ENCODE results near the gene SIM2. TPM values are rescaled to one million over a fixed set of nuclear protein-coding genes. Genes with fewer than 3 reads are reported as not detected.

Gene SIM2
- total and polyA plus RNA-seq, 5 experiments from 2014 or later: 0.03 to 0.04 TPM; not detected in 3

DNA sequence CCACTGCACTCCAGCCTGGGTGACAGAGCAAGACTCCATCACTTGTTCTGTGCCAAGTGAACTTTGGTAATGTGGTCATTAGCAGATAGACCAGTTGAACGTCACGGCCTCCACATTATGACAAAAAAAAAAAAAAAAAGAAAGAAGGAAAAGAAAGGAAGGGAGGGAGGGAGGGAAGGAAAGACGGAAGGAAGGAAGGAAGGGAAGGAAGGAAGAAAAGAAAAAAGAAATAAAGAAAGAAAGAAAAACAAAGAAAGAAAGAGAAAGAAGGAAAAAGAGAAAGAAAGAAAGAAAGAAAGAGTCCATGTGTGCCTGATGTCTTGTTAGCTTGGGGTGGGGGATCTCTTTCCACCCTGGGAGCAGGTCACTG is 45.3 kb downstream of the SIM2 start:
- ATAC-seq (no peak), DNase-seq (no peak)
- Mint-ChIP-seq H3K36me3 (peaks cover 0 to 8% (median 4%) of the 10 kb centered on the region in 3 donors), H3K27ac (no peak overlapping the region), H3K4me3 (no peak overlapping the region), H3K27me3 (peaks cover 30 to 66% (median 45%) of the 10 kb centered on the region in 5 donors), H3K9me3 (no peaks in the 10 kb centered on the region), H3K4me1 (peaks cover 0 to 16% (median 13%) of the 10 kb centered on the region in 4 donors)
- POLR2A ChIA-PET: no interaction called here

DNA sequence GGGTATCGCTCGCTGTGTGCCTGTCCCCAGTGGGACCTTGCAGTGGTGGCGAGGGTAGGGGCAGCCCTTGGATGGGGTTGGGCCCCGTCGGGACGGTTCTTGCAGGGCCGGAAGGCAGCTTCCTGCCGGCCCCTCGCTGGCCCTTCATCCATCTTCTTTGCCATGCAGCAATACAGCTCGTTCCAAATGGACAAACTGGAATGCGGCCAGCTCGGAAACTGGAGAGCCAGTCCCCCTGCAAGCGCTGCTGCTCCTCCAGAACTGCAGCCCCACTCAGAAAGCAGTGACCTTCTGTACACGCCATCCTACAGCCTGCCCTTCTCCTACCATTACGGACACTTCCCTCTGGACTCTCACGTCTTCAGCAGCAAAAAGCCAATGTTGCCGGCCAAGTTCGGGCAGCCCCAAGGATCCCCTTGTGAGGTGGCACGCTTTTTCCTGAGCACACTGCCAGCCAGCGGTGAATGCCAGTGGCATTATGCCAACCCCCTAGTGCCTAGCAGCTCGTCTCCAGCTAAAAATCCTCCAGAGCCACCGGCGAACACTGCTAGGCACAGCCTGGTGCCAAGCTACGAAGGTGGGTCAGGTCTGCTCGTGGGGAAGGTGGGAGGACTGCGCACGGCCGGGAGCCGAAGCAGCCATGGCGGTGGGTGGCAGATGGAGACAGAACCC is 45.8 kb downstream of the SIM2 start:
- peak overlapping the region in 1 of 10 donors; percentile 56 for H3K27ac Mint-ChIP-seq
- H3K4me3 Mint-ChIP-seq: no peak overlapping the region
- no peaks in the 10 kb centered on the region for H3K9me3 Mint-ChIP-seq
- ATAC-seq (no peak), DNase-seq (no peak)
- POLR2A ChIA-PET: no interaction called here
- peaks cover 3 to 14% (median 8%) of the 10 kb centered on the region in 3 donors for H3K36me3 Mint-ChIP-seq
- peaks cover 28 to 61% (median 41%) of the 10 kb centered on the region in 5 donors for H3K27me3 Mint-ChIP-seq
- H3K4me1 Mint-ChIP-seq: peaks cover 0 to 16% (median 13%) of the 10 kb centered on the region in 4 donors

DNA sequence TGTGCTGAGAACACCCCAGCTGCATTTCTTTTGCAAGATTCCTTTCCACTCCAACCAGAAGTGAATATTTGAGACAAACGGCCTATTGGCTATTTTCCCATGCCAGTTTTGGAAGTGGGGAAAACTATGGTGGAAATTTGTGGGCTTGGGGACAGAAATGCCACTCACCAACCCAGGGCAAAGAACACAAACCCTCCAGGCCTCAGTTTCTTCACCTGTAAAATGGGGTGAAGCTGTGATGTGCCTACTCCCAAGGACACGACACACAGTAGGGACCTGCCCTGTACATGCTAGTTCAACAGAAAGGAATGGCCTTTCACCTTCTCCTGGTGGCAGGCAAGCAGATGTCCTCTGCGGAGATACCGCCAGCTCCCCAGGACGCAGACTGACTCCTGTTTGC is 46.5 kb downstream of the SIM2 start:
- Mint-ChIP-seq H3K27ac (peak overlapping the region in 1 of 10 donors; percentile 24), H3K4me3 (no peak overlapping the region), H3K4me1 (peaks cover 0 to 16% (median 13%) of the 10 kb centered on the region in 4 donors), H3K9me3 (no peaks in the 10 kb centered on the region), H3K27me3 (peaks cover 28 to 56% (median 40%) of the 10 kb centered on the region in 5 donors), H3K36me3 (peaks cover 9 to 21% (median 13%) of the 10 kb centered on the region in 3 donors)
- no peak for DNase-seq
- POLR2A ChIA-PET: interaction anchor here (0.7 kb wide), 1 partner anchor 1130 kb away, joined by 3 read pairs; no protein-coding TSS in a partner anchor
- ATAC-seq: no peak

DNA sequence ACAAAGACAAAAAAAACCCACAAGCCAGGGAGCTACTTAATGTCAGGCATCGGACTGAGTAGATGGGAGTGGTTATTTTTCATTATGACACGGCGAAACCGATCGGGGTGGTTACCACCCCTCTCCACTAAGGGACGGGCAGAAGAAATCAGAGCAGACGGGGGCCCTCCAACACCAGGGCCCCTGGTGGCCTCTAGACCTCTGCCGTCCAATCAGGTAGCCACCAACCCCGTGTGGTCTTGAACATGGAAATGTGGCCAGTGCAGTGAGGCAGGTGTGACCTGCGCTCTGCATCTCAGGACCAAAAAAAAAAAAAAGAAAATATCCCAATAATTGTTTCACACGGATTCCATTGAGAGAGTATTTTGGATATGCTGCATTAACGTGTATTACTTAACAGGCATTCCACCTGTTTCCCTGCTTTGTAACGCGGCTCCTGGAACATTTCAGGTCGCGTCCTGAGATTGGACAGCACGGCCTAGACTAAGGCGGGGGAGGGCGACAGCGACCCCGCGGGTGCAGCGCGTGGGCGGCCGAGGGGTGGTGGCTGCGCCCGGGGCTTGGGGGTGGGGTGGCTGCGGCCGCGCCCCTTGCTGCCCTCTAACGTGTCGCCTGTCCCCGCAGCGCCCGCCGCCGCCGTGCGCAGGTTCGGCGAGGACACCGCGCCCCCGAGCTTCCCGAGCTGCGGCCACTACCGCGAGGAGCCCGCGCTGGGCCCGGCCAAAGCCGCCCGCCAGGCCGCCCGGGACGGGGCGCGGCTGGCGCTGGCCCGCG is 48.3 kb downstream of the SIM2 start:
- peaks cover 28 to 56% (median 37%) of the 10 kb centered on the region in 5 donors for H3K27me3 Mint-ChIP-seq
- DNase-seq (no peak), ATAC-seq (peak in 1 of 2 donors; percentile 18)
- H3K27ac Mint-ChIP-seq: peak overlapping the region in 1 of 10 donors; percentile 6
- H3K4me1 Mint-ChIP-seq: peaks cover 0 to 16% (median 13%) of the 10 kb centered on the region in 4 donors
- H3K4me3 Mint-ChIP-seq: peak overlapping the region; percentile 13 to 76 (median 64)
- H3K36me3 Mint-ChIP-seq: peaks cover 17 to 35% (median 22%) of the 10 kb centered on the region in 3 donors
- POLR2A ChIA-PET: no interaction called here
- no peaks in the 10 kb centered on the region for H3K9me3 Mint-ChIP-seq

DNA sequence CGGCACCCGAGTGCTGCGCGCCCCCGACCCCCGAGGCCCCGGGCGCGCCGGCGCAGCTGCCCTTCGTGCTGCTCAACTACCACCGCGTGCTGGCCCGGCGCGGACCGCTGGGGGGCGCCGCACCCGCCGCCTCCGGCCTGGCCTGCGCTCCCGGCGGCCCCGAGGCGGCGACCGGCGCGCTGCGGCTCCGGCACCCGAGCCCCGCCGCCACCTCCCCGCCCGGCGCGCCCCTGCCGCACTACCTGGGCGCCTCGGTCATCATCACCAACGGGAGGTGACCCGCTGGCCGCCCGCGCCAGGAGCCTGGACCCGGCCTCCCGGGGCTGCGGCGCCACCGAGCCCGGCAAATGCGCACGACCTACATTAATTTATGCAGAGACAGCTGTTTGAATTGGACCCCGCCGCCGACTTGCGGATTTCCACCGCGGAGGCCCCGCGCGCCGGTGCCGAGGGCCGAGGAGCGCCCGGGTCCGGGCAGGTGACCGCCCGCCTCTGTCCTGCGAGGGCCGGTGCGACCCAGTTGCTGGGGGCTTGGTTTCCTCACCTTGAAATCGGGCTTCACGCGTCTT is 49.0 kb downstream of the SIM2 start:
- Mint-ChIP-seq H3K4me1 (peaks cover 0 to 16% (median 13%) of the 10 kb centered on the region in 4 donors), H3K9me3 (no peaks in the 10 kb centered on the region), H3K36me3 (peaks cover 20 to 41% (median 25%) of the 10 kb centered on the region in 3 donors), H3K4me3 (peak overlapping the region in 8 of 10 donors; percentile 17 to 72 (median 50)), H3K27ac (no peak overlapping the region), H3K27me3 (peaks cover 28 to 53% (median 35%) of the 10 kb centered on the region in 5 donors)
- peak; percentile 25 to 49 for ATAC-seq
- POLR2A ChIA-PET: no interaction called here
- DNase-seq: peak in 2 of 10 donors; percentile 13 to 21

DNA sequence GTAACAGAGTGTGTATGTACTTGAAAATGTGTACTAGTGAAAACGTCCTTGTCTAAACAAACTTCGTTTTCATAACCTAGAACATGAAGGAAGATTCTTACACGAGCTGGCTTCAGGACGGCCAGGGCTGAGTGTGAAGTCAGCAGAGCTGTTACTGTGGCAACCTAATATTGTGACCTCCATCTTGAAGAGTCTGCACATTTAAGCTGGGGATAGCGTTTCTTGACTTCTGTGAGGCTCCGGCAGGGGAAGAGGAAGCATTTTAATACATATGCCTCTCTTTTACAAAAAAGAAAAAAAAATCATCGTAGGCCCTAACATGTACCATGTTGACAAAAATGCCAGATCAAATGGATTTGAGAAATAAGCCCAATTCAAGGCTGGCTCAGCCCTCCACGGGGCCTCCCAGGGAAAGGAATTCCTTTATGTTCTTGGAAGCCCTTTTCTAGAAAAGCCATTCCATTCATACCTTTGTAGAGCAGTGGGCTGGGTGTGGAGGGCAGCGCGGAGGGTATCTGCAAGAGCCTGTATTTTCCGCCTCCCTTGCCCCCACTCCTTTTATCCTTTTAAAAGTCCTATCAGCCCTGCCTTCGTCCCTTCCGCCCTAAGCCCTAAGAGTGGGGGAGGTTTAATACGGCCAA is 51.1 kb downstream of the SIM2 start:
- Mint-ChIP-seq H3K27me3 (peaks cover 22 to 38% (median 31%) of the 10 kb centered on the region in 5 donors), H3K27ac (no peak overlapping the region), H3K4me3 (peak overlapping the region in 1 of 10 donors; percentile 12), H3K9me3 (no peaks in the 10 kb centered on the region), H3K4me1 (peaks cover 0 to 16% (median 13%) of the 10 kb centered on the region in 4 donors), H3K36me3 (peaks cover 38 to 62% (median 47%) of the 10 kb centered on the region in 3 donors)
- POLR2A ChIA-PET: no interaction called here
- ATAC-seq (no peak), DNase-seq (no peak)

DNA sequence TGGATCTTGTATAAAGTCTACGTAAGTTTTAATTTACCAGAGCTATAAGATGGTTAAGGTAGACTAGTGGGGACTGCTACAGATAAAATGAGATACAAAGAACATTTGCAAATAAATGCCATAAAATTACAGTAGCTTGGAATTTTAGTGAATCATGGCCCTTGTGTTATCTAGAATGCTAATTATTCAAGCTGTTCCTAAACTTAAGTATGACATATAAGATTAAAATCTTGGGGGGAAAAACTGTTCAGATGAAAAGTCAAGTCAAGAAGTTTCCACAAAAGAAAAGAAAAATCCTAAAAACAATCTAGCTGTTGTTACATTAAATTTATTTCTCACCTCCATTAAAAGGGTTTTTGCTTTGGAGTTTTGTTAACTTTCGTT is 51.7 kb downstream of the SIM2 start:
- peaks cover 0 to 16% (median 13%) of the 10 kb centered on the region in 4 donors for H3K4me1 Mint-ChIP-seq
- no peak for DNase-seq
- H3K36me3 Mint-ChIP-seq: peaks cover 41 to 67% (median 51%) of the 10 kb centered on the region in 3 donors
- H3K27me3 Mint-ChIP-seq: peaks cover 18 to 32% (median 26%) of the 10 kb centered on the region in 5 donors
- H3K9me3 Mint-ChIP-seq: no peaks in the 10 kb centered on the region
- ATAC-seq: no peak
- POLR2A ChIA-PET: no interaction called here
- H3K27ac Mint-ChIP-seq: no peak overlapping the region
- no peak overlapping the region for H3K4me3 Mint-ChIP-seq

DNA sequence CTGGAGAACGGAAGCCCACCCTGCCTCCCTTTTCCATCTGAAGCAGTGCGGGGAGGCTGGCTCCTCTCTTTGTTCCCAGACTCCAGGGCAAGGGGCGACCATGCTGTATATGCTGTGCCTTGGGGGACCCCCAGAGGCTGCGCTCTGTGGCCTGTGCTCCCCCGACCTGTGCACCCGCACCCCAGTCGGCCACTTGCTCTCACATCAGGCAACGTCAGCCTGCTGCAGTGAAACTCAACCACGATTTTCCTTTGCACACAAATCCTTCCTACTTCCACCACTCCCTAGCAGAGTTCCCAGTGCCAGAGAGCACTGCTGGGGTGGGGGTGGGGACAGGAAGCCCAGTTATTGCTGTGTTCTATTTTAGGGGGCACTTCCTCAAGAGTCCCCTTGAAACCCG is 52.5 kb downstream of the SIM2 start:
- Mint-ChIP-seq H3K27me3 (peaks cover 14 to 27% (median 18%) of the 10 kb centered on the region in 5 donors), H3K36me3 (peaks cover 44 to 75% (median 57%) of the 10 kb centered on the region in 3 donors), H3K27ac (no peak overlapping the region), H3K9me3 (no peaks in the 10 kb centered on the region), H3K4me3 (no peak overlapping the region), H3K4me1 (peaks cover 0 to 16% (median 12%) of the 10 kb centered on the region in 4 donors)
- POLR2A ChIA-PET: no interaction called here
- no peak for ATAC-seq
- no peak for DNase-seq

DNA sequence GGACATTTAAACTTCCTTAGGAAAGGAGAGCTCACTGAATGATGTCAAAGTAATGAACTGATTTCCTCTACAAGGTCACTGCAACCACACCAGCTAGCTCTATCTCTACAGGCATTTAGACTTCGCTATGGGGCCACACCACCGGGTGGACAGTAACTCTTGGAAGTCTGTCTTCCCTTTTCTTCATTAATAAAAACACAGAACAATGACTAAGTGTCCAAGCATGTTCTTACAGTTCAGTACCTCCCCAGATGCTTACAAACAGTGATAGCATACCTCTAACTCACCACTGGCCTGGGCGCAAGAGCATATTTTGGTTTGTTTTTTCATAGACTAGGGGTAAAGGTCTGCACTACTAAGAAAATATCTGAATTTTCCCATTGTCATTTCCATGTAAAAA is 54.6 kb downstream of the SIM2 start:
- Mint-ChIP-seq H3K4me1 (peaks cover 0 to 3% (median under 1%) of the 10 kb centered on the region in 4 donors), H3K36me3 (peaks cover 47 to 86% (median 68%) of the 10 kb centered on the region in 3 donors), H3K4me3 (no peak overlapping the region), H3K27me3 (peaks cover 3 to 14% (median 6%) of the 10 kb centered on the region in 5 donors), H3K27ac (no peak overlapping the region), H3K9me3 (no peaks in the 10 kb centered on the region)
- ATAC-seq (no peak), DNase-seq (no peak)
- POLR2A ChIA-PET: no interaction called here

DNA sequence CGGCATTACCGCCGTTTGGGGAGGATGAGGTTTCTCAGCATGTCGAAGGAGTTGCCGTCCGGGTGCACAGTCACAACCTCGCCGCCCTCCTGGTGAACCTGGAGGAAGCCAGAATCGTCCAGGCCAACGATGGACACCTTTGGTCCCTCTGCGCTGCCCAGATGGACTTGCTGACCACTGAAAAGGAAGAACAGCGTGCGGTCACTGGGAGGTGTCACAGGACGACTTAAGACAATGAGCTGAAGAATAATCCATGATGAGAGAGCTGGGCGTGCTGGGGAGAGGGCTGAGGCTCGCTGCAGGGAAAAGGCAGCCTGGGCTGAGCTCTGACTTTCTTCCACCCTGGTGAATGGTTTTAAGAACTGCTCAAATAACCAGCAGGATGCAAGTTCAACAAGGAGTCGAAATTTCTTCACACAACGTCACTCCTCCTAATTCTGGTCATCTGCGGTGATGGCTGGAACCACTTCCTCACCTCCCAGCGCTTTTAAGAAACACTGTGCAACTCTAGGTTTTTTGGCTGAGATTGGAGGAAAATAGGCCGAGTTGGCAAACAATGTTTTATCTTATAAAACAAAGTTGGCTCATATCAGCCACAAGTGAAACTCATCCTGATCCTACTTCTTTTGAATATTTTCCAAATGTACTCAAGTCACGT is 55.5 kb downstream of the SIM2 start:
- Mint-ChIP-seq H3K36me3 (peaks cover 49 to 85% (median 72%) of the 10 kb centered on the region in 3 donors), H3K27me3 (peaks cover 0 to 6% (median 0%) of the 10 kb centered on the region in 5 donors), H3K27ac (no peak overlapping the region), H3K9me3 (no peaks in the 10 kb centered on the region), H3K4me3 (no peak overlapping the region), H3K4me1 (peaks cover 0 to under 1% (median 0%) of the 10 kb centered on the region in 4 donors)
- POLR2A ChIA-PET: no interaction called here
- ATAC-seq (no peak), DNase-seq (no peak)

DNA sequence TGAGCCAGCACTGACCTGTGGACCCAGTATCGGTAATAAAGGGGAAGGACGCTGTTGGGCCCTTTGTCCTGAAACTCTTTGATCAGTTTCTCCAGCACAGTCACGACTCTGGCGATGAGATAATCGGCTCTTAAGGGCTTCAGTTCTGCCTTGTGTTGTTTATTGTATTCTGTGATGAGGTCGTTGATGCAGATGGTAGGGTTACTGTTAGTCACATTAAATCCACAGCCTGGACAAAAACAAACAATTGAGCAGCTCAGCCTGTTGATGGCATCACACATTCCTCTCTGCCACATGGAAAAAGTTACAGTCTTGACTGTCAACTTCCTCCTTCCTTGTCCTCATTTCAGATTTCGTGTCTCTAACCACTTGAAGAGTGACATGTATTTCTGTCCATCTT is 57.6 kb downstream of the SIM2 start:
- H3K36me3 Mint-ChIP-seq: peaks cover 36 to 82% (median 66%) of the 10 kb centered on the region in 3 donors
- H3K4me3 Mint-ChIP-seq: no peak overlapping the region
- H3K4me1 Mint-ChIP-seq: peaks cover 0 to 6% (median 2%) of the 10 kb centered on the region in 4 donors
- no peak overlapping the region for H3K27ac Mint-ChIP-seq
- DNase-seq (no peak), ATAC-seq (no peak)
- H3K27me3 Mint-ChIP-seq: no peaks in the 10 kb centered on the region
- H3K9me3 Mint-ChIP-seq: no peaks in the 10 kb centered on the region
- POLR2A ChIA-PET: interaction anchor here (0.6 kb wide), 1 partner anchor 208 kb away, joined by 4 read pairs; no protein-coding TSS in a partner anchor

DNA sequence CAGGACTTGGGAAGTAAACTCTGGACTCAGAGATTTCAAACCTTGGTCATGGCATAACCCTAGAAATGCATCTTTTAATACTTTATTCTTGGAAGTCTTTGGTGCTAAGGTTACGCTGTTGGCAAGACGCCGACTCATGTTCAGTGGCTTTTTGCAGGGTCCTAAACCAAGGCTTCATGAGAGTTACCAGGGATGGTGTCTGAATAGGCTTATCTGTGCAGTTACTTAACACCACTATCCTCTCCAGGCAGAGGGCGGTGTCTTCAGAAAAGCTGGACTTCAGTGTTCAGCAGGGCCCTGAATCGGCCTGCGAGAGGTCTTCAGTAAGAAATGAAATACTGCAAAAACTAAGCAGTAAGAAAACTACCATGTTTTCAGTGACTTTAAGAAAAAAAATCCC is 58.3 kb downstream of the SIM2 start:
- POLR2A ChIA-PET: interaction anchor here (0.6 kb wide), 1 partner anchor 208 kb away, joined by 4 read pairs; no protein-coding TSS in a partner anchor
- Mint-ChIP-seq H3K27me3 (no peaks in the 10 kb centered on the region), H3K36me3 (peaks cover 36 to 79% (median 64%) of the 10 kb centered on the region in 3 donors), H3K9me3 (no peaks in the 10 kb centered on the region), H3K27ac (no peak overlapping the region), H3K4me1 (peaks cover 0 to 6% (median 4%) of the 10 kb centered on the region in 4 donors), H3K4me3 (no peak overlapping the region)
- ATAC-seq (no peak), DNase-seq (no peak)

Measured in naive thymus-derived CD8-positive, alpha-beta T cell (primary cell).